NCI-H460 (cell line): ENCODE measurements around the gene CEP78. TPM values are rescaled to one million over a fixed set of nuclear protein-coding genes. Genes with fewer than 3 reads are reported as not detected.
"Not testable (repeated sequence)": the region's sequence is repeated elsewhere in the genome, so short reads cannot be mapped to it uniquely, and the experiment has no call there.

Experiments
- DNase-seq: peaks from one replicate; pipeline ENCODE4 v3.0.0-alpha.2; 2016; ENCODE audit warnings: low read depth; ENCODE audit errors: extremely low read depth
- total RNA-seq: library from RNA; depleted of rRNA; stranded (reverse); fragments of >200 nt; shearing (Covaris generic); gene quantifications from 2 replicates; pipeline ENCODE4 v1.2.3, GENCODE V29; 2014

The CEP78 gene
- total RNA-seq, 1 experiment from 2014 or later: 25.9 TPM

GRCh38 chr9:78280982-78281668 lies 45.2 kb downstream of the CEP78 start:
- no peak for DNase-seq

GRCh38 chr9:78284181-78284580 lies 48.3 kb downstream of the CEP78 start:
- DNase-seq: not testable (repeated sequence)

- DNase-seq: no peak
Observed at GRCh38 chr9:78286125-78286524, 50.2 kb downstream of the CEP78 start.

- DNase-seq: no peak
Observed at GRCh38 chr9:78286946-78287388, 51.1 kb downstream of the CEP78 start.

- no peak for DNase-seq
Observed at GRCh38 chr9:78288214-78288892, 52.5 kb downstream of the CEP78 start.

- DNase-seq: no peak
Observed at GRCh38 chr9:78289474-78289873, 53.6 kb downstream of the CEP78 start.

- no peak for DNase-seq
Observed at GRCh38 chr9:78291240-78291925, 55.5 kb downstream of the CEP78 start.

GRCh38 chr9:78292026-78292425 lies 56.2 kb downstream of the CEP78 start:
- DNase-seq: no peak

- DNase-seq: no peak
Observed at GRCh38 chr9:78292716-78293497, 57.0 kb downstream of the CEP78 start.

GRCh38 chr9:78294290-78295176 lies 58.7 kb downstream of the CEP78 start:
- no peak for DNase-seq

- no peak for DNase-seq
Observed at GRCh38 chr9:78295177-78295575, 59.3 kb downstream of the CEP78 start.

GRCh38 chr9:78295731-78296130 lies 59.9 kb downstream of the CEP78 start:
- DNase-seq: no peak

- DNase-seq: peak; percentile 49
Observed at GRCh38 chr9:78296201-78296892, 60.5 kb downstream of the CEP78 start.

GRCh38 chr9:78296893-78297671 lies 61.2 kb downstream of the CEP78 start, which contains the start of gene PSAT1:
PSAT1 (plus strand) TSS chr9:78297125; CDS start chr9:78297211, 86 bp downstream.
- peak; percentile 98 for DNase-seq

GRCh38 chr9:78297672-78297961 lies 61.7 kb downstream of the CEP78 start:
- no peak for DNase-seq

GRCh38 chr9:78298046-78298765 lies 62.3 kb downstream of the CEP78 start:
- DNase-seq: no peak

GRCh38 chr9:78300209-78300608 lies 64.3 kb downstream of the CEP78 start:
- no peak for DNase-seq

- DNase-seq: no peak
Observed at GRCh38 chr9:78301466-78301865, 65.6 kb downstream of the CEP78 start.
